ENCODE results near the gene SLC1A2. TPM values are rescaled to one million over a fixed set of nuclear protein-coding genes. Genes with fewer than 3 reads are reported as not detected.

SLC1A2 gene
- total RNA-seq, 4 donors from 2014 or later: 0.17 to 0.69 (median 0.37) TPM

DNA sequence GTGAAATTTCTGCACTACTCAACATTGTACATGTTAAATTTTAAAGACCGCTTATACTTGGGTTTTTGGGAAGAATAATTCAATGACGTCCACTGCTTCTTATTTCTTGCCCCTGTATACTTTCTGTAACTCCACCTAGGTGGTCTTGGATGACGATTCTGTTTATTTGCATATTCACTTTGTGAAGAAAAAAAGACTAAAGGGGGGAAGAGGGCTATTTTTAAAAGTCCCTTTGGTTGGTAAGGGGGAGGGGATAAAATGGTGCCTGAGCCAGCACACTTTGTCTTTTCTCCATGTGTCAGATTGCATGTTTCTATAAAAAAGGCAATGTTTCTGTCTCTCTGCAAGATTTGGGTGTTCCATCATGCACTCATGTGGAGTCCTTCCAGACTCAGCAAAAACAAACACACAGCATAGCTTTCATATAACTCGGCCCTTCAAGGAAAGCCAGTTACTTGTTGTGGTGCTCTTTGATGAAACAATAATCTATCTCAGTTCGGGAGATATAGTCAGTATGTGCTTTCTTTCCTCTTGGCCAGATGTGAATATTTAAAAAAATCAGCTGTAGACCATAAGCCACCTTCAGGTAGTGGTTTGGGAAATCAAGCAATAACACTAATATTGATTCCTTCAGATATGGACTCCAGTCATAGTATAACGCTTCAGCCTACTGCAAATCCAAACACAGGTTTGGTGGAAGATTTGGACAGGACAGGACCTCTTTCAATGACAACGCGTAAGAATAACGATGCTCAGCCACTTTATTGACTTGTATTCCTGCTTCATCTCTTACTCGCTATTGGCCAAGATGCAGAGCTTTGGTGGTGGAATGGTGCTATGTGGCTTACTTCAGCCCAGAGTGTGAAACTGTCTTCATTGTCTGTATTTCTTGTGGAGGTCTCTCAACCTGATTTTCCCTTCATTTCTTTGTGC, 211.6 kb downstream of the SLC1A2 start:
- intact Hi-C loops (cut with DNase I): no loop called here

DNA sequence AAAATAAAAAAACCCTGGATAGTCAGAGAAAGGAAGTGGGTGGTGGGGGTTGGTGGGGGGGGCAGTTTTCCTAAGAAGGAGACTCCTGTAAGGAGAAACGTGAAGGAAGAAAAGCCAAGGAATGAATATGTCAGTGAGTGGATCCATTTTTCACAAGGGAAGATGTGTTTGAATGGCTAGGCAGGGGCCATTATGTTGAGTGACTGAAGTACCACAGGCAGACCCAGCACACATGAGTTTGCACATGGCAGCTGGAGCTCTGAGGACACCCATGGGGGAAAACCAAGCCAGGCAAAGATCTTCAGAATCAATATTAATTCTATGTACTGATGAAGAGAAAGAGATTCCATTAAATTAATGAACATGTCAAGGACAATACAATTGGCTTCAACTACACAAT, 212.7 kb downstream of the SLC1A2 start:
- peaks cover 0 to 7% (median 2%) of the 10 kb centered on the region in 4 donors for H3K4me1 ChIP-seq
- H3K9me3 ChIP-seq: peaks cover 0 to 7% (median 0%) of the 10 kb centered on the region in 4 donors
- intact Hi-C loops (cut with DNase I): no loop called here
- H3K27ac ChIP-seq (replicated peaks in 1 of 4): no peak overlapping the region
- DNase-seq (ENCODE audit: extremely low spot score): no peak
- WGBS: 91% methylated on average over 1 of the region's 1 CpG
- no peaks in the 10 kb centered on the region for H3K27me3 ChIP-seq
- H3K36me3 ChIP-seq: peaks cover 0 to 68% (median 16%) of the 10 kb centered on the region in 4 donors
- no peak for TF ChIP-seq POLR2A (IDR thresholded peaks at IDR 0.05; ENCODE audit: low read depth)
- no peak for TF ChIP-seq POLR2AphosphoS5 (IDR thresholded peaks at IDR 0.05)
- no peak for TF ChIP-seq EP300 (IDR thresholded peaks at IDR 0.05)
- TF ChIP-seq, protein P1, sequence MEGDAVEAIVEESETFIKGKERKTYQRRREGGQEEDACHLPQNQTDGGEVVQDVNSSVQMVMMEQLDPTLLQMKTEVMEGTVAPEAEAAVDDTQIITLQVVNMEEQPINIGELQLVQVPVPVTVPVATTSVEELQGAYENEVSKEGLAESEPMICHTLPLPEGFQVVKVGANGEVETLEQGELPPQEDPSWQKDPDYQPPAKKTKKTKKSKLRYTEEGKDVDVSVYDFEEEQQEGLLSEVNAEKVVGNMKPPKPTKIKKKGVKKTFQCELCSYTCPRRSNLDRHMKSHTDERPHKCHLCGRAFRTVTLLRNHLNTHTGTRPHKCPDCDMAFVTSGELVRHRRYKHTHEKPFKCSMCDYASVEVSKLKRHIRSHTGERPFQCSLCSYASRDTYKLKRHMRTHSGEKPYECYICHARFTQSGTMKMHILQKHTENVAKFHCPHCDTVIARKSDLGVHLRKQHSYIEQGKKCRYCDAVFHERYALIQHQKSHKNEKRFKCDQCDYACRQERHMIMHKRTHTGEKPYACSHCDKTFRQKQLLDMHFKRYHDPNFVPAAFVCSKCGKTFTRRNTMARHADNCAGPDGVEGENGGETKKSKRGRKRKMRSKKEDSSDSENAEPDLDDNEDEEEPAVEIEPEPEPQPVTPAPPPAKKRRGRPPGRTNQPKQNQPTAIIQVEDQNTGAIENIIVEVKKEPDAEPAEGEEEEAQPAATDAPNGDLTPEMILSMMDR (IDR thresholded peaks at IDR 0.05): no peak
- H3K4me3 ChIP-seq: no peak overlapping the region

More for the DNA sequence above, 211.6 kb downstream of the SLC1A2 start:
- peaks cover 0 to 7% (median 0%) of the 10 kb centered on the region in 4 donors for H3K9me3 ChIP-seq
- H3K4me3 ChIP-seq: no peak overlapping the region
- no peaks in the 10 kb centered on the region for H3K27me3 ChIP-seq
- WGBS: 85% methylated on average over 10 of the region's 10 CpGs
- no peak overlapping the region for H3K27ac ChIP-seq (replicated peaks in 1 of 4)
- H3K4me1 ChIP-seq: peaks cover 0 to 14% (median 11%) of the 10 kb centered on the region in 4 donors
- TF ChIP-seq, protein P1 (IDR thresholded peaks at IDR 0.05): no peak
- TF ChIP-seq POLR2A (IDR thresholded peaks at IDR 0.05; ENCODE audit: low read depth) (no peak), POLR2AphosphoS5 (IDR thresholded peaks at IDR 0.05) (no peak), EP300 (IDR thresholded peaks at IDR 0.05) (no peak)
- no peak for DNase-seq (ENCODE audit: extremely low spot score)
- H3K36me3 ChIP-seq: peaks cover 0 to 63% (median 16%) of the 10 kb centered on the region in 4 donors

DNA sequence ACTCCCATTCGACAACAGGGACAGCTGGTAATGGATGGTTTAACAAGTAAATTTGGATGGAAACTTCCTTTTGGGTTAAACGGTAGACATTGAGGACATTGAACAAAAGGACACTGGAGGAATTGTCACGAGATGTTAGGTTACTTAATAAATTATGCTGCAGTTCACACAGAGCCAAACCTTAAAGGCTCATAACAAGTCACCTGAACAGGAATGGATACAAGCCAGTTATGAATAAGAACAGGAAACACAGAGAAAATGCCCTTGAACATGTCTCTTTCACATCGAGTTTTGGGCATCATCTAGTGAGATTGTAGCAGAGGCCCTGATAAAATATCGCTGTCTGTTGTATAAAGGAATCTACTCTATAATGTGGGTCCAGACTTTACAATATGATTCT, 214.7 kb downstream of the SLC1A2 start:
- H3K4me3 ChIP-seq: no peak overlapping the region
- H3K9me3 ChIP-seq: no peaks in the 10 kb centered on the region
- intact Hi-C loops (cut with DNase I): no loop called here
- peaks cover 8 to 65% (median 23%) of the 10 kb centered on the region in 4 donors for H3K36me3 ChIP-seq
- WGBS: 89% methylated on average over 5 of the region's 5 CpGs
- TF ChIP-seq POLR2AphosphoS5 (IDR thresholded peaks at IDR 0.05) (no peak), EP300 (IDR thresholded peaks at IDR 0.05) (no peak)
- TF ChIP-seq, protein P1 (IDR thresholded peaks at IDR 0.05): no peak
- H3K27me3 ChIP-seq: no peaks in the 10 kb centered on the region
- no peak for DNase-seq (ENCODE audit: extremely low spot score)
- no peak overlapping the region for H3K27ac ChIP-seq (replicated peaks in 1 of 4)
- peaks cover 0 to 7% (median 2%) of the 10 kb centered on the region in 4 donors for H3K4me1 ChIP-seq

Small RNA genes within 50 kb of the gene (small RNA-seq; reads per million reads assigned to genes)
- 0 reads per million in 3 donors for gene AC090625.1

Other genes with a start within 250 kb of the SLC1A2 start
- 10 to 100 TPM in 1 of 4 donors, 1 to 10 TPM in 3; 4.0 to 14.5 (median 7.4) TPM for gene PAMR1, start 106.1 kb upstream of the SLC1A2 start, total RNA-seq
- 10 to 100 TPM in 1 of 4 donors, 1 to 10 TPM in 3; 2.1 to 18.1 (median 6.5) TPM for gene FJX1, start 198.9 kb upstream of the SLC1A2 start, total RNA-seq
- gene TRIM44, start 243.2 kb upstream of the SLC1A2 start, total RNA-seq: 10 to 100 TPM; 27.4 to 73.4 (median 53.7) TPM